ENCODE results near the gene COPB2.

Gene COPB2

DNA sequence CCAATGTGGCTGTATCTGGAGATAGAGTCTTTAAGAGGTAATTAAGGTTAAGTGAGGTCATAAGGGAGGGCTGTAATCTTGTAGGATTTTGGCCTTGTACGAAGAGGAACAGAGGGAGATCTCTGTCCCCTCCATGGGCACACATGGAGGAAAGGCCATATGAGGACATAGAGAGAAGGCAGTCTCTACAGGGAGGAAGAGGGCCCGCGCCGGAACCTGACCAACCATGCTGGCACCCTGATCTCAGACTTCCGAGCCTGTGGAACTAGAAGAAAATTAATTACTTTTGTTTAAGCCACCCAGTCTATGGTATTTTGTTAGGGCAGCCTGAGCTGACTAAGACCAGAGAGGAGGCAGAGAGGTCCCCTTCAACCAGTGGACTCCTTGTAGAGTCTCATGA is 63.3 kb downstream of the COPB2 start:
- no peak for DNase-seq

DNA sequence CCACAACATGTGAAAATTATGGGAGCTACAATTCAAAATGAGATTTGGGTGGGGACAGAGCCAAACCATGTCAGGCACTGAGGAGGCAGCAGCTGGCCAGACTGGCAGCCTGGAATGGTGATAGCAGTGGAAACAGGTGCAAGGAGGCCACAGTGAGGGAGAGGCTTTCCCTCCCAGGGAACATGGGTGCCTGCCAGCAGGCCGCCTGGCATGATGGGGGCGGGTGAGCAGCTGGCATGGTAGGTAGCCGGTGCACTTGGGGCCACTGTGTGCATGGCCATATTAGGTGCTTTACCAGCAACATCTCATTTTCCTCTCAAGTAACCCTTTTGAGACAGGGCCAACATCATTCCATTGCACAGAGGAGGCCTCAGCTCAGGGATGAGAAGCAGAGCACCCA is 63.9 kb downstream of the COPB2 start:
- DNase-seq = no peak

DNA sequence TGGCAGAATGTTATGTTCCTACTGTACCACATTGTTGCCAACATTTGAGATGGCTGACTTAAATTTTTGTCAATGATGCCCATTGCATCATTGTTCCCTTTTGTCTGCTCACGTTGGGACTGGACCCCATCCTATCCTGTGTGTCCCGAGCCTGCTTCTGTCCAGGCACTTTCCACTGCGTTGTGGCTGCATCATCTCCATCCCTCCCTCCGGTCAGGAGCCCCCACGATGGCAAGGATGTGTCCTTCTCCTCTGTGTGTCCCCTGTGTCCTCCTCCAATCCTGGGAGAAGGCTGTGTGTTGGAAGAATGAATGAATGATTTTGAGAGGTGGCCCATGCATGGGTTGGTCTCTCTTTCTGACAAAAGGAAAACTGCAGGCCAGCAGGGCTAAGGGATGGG is 65.0 kb downstream of the COPB2 start:
- DNase-seq = no peak

DNA sequence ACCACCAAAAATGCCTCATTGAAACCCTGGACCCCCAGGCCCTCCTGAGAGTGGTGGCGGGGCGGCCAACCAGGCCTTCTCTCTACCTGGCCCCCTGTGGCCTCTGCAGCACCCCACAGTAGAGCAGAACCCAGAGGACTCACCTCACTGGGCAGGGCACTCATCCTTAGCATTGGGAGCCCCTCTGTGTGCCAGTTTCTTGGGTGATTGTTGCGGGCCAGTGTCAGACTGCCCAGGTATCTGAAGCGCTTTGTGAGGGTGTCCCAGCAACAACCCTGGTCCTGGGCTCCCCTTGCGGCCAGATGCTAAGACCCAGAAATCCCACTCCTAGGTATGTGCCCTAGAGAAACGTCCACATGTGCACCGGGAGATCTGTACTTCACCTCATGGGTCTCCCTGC is 66.3 kb downstream of the COPB2 start:
- DNase-seq = no peak

DNA sequence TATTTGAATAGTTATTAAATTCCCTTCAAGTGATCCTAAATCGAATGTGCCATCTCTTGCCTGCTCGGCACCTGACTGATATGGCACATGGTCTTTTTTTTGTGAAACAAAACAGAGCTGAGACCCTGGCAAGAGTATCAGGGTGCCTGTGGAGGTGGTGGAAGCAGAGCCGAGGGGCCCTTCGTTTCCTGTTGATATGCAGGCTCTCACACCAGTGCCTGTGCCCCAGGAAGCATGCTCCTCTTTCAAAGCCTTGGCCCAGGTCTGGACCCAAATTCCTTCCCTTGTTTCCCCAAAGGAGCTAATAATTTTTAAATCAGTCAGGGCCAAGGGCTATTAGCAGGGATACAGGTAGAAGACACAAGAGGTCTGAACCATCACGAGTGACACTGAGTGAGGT is 67.1 kb downstream of the COPB2 start:
- DNase-seq = no peak

DNA sequence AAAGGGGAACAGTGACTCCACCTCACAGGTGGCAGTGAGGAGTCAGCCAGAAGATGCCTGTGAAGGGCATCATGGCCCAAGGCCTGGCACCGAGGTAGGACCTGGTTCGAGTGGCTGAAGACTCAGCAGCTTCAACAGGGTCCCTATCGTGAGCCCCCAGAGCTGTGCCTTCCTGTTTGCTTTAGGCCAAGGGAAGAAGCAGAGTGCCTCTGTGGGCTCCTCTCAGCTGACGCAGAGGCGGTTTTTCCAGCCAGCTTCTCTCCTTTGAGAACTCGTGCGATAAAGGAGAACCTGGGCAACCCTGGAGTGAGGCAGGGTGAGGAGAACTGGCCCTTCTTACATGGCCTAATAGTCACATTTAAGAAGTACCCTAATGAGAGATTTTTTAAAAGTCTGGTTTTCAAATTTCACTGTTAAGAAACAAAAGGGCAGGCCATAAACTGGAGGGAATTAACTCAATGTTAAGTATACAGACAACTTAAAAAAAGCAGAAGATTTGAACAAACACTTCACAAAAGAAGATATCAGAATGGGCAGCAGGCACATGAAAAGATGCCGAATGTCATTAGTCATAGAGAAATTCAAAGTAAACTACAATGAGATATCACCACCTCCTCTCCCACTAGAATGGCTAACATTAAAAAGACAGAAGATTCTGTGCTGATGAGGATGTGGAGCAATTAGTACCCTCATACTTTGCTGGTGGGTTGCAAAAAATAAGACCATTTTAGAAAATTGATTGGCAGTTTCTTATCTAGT is 68.7 kb downstream of the COPB2 start:
- DNase-seq = no peak

DNA sequence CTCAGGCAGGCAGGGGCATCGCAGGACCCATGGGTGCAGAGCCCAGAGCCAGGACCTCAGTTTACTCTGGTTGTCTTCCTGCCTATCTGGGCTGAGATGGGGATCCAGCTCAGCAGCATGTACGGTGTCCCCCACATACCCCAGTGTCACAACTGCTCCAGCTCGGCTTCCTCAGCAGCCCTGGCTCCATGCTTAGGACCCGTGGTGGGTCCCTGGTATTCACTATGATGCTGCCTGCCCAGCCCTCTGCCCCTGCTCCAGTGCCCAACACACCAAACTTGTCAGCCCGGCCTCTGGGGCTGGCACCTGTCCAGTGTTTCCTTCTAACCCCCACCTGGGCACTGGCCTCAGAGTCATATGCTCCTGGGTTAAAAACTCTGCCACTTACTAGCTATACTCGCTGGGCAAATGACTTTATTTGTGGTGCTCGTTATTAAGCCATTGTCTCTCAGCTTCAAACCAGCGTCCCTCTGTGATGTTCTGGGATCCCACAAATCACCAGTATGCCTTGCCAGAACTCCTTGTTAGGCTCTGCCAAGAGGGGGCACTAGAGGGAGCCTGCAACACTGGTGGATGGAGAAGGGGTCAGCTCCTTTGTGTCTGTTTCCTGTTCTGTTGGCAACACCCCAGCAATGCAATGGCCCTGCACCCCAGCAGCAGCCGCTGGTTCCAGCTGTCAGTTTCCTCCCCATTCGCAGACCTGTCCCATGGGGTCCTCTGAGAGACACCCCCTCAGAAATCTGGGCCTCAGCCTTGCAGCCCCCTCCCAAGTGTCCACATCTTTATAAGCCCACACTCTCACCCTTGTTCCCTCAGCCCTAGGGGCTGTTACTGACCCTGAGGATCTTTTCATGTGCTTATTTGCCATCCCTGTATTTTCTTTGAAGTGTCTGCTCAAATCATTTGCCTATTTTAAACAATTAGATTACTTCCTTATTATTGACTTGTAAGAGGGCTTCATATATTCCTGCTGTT is 69.7 kb downstream of the COPB2 start:
- DNase-seq = no peak

DNA sequence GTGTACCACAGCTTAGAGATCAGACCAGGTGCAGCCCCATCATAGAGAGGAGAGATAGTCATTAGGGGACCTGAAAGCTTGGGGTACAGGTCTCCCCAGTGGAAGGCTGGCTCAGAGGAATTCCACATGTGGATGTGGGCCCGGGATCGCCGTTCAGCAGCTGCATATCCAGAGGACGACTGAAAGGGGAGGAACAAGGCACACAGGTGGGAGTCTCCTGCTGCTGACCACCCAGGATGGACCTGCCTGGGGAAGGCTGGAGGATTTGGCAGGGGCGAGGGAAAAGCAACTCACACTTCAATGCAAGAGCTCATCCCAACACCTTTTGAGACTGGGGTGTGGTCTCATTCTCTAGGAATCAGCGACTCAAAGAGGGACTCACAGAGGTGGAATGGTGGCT is 70.6 kb downstream of the COPB2 start:
- no peak for DNase-seq

DNA sequence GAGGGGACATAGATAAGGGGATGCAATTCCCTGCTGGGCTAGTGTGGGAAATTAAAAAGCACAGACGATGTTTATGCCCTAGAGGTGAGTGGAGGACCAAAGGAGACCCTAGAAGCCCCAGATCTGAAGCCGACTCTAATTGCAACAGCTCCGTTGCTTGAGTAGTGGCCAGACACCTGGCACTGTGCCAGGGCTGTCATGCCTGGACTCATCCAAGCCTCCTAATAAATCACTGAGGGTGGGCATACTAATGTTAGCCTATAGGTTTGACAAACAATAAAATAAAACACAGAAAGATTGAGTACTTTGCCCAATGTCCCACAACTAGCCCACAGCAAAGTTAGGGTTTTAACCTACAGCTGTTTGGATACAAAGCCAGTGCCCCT is 71.0 kb downstream of the COPB2 start:
- DNase-seq = no peak

DNA sequence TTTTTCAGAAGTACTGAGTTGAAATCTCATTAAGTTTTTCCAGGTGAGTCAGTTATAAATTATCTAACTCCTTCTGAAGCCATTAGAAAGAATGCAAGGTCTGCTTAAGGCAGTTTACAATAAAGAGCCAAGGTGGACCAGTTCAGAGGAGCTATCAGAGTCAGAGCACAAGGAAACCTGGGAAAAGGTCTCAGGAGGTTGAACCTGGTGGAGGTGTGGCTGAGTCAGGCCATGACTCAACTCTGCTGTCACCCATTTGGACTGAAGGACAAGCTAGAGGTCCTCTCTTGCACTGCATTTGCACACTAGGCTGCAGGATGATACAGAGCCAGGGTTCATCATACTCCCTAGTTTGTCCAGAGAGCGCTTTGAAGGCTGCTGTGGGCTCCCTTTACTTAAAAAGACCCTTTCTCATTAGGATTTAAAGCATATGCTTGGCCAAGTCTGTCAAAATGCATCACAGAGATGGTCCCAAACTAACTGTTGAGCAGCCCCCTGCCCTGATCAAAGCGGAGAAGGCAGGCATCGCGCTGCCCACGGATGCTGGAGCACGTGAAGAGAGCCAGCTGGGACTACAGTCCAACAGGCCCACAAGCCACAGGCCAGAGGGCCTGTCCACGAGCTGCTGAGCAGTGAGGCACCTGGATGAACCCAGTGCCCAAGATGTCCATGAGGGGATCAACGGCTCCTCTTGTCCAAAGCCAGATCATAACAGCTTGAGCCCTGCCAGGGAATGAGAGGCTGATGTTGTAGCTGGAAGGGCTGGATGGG is 71.6 kb downstream of the COPB2 start:
- no peak for DNase-seq

DNA sequence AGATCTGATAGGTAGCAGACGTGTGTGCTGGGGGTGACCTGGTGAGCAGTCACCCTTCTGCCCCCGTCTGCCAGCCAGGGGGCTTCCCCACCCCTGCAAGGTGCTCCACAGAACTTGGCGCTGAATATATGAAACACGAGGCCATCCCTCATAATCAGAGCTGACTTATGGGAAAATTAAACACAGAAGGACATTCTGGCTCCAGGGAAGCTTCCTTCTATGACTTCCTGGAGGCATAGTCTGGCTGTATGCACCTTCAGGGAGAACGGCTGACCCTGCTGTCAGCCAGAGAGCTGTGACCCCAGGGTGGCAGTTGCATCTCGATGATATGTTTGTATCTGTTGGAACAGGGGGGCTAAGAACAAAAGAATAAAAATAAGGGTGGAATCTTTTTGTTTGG is 72.2 kb downstream of the COPB2 start:
- no peak for DNase-seq

DNA sequence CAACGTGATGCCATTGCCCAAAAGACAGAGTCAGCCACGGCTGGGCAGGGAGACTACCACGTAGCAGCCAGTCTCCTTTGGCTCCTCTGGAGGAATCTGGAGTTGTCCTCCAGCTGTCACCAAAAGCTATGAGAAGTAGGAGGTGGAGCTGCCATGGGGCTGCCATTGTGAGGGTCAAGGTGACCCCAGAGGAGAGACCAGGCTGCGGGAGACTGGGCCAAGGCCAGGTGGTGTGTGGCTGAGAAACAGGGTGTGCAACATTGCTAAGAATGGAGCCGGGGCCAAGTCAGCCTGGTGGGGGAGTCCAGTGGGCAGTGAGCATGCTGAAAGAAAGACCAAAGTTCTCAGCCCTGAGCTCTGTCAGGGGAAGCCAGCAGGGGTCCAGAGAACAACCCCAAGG is 75.5 kb downstream of the COPB2 start:
- DNase-seq = no peak

DNA sequence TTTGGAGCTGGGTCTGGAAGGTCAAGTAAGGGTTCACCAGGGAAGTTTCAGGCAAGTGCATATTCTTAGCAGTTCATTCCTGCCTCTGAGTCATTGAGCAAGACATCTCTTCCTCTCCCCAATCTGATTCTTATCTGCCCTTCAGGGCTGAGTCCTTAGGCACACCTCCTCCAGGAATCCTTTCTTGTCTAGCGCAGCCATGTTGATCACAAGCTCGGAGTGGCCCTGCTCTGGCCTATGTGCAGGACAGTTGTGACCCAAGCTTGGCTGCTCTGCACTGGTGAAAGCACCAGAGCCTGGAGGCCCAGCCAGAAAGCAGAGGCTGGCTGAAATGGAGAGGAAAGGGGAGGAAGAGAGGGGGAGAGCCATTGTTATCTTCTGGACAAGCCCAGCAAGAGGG is 76.5 kb downstream of the COPB2 start:
- DNase-seq = no peak

DNA sequence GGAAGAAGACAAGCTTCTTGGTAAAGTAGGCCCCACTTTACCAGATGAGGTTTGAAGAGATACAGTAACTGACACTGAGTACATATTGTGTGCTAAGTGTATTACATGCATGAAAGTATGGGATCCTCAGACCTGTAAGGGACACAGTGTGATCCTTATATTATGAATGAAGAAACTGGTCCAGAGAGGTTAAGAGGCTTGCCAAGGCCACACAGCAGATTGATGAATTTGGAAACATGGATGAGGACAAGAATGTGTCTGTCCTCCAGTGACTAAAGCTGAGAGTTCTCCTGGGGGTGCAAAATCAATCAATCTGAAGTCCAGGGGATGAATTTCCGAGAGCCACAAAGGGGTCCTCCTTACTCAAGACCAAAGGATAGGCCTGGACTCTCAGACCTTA is 77.0 kb downstream of the COPB2 start:
- DNase-seq = no peak

DNA sequence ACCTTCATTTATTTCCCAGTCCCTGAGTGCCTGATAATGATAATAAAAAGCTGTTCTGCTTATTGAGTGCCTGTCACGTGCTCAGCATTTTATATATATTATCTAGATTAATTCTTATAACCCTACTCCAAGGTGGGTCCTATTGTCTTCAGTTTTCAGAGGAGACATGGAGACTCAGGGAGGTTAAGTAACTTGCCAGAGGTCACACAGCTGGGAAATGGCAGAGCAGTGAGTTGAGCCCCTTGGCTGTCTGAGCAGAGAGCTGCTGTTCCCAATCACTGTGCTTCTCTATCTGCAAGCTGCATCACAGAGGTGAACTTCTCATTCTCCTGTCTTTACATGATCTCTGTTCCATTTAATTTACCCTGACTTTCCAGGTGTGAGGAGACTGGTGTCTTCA is 77.9 kb downstream of the COPB2 start:
- DNase-seq = no peak

DNA sequence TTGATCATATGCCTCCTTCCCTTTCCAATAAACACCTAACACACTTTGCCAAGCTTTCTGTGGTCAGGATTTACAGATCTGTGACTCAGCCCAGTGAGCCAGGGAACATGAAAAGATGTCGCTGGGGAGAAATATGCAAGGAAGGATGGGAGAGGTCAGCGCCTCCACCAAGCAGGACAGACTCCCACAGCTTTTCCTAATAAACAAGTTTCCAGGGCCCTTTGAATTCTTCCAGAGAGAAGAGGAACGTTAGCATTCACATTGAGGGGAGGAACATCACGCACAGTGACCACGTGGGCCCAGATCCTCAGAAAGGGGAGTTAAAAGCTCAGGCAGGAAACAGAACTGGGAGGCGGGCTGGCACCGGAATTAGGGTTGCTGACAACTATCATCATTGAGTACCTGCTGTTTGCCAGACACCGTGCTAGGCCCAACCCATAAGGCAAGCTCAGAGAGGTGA is 78.9 kb downstream of the COPB2 start:
- DNase-seq = no peak

DNA sequence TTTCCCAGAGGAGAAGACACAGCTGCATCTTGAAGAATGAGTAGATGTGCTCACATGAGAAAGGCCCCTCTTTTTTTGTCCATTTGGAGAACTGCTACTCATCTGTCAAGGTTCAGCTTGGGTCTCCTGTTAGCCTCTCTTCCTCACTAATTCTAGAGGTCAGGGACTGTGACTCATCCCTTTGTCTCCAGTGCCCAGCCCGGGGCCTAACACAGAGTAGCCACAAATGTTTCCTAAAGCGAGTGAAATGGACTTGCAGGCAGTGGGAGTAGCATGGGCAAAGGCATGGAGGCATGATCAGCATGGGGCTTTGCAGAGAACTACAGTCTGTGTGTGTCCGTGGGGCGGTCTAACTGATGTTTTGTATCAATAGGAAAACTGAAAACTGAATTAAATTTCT is 79.6 kb downstream of the COPB2 start:
- no peak for DNase-seq

DNA sequence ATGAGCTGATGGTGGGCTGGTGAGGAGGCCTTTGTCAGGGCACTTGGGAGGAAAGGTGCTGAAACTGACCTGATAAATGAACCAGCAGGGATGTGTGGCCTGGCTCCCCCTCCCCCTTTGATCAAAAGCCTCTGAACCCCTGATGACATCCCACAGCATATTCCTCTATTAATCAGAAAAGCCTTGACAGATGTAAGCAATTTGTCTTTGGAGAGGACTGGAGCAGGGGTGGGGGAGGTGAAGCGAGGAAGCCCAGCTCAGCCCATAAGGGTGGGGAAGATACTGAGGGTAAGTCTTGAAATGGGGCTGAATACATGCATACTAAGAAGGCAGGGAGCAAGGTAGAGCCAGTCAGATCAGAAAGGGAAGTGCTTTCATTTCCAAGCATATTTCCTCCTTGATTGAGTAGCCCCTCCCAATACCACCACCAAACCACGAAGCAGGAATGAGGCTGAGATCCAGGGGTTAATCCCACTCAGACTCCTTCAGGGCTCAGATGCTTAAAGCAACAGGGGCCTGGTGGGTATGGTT is 80.3 kb downstream of the COPB2 start:
- DNase-seq = no peak

DNA sequence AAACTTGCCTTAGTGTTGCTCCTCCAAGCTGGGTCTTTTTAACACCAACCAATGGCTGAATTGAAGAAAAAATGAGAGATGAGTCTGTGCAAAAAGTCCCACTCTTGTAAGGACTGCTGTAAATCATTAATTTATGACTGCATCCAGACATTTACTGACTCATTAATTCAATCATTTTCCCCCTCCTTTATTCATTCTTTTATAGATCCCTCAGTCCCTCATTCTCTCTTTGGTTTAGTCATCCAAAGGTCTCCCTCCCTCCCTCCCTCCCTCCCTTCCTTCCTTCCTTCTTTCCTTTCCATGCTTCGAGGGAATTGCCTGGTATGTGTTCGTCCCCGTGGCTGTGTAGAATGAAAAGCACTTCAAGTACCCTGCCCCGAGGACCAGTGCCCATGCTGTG is 80.9 kb downstream of the COPB2 start:
- DNase-seq = no peak

DNA sequence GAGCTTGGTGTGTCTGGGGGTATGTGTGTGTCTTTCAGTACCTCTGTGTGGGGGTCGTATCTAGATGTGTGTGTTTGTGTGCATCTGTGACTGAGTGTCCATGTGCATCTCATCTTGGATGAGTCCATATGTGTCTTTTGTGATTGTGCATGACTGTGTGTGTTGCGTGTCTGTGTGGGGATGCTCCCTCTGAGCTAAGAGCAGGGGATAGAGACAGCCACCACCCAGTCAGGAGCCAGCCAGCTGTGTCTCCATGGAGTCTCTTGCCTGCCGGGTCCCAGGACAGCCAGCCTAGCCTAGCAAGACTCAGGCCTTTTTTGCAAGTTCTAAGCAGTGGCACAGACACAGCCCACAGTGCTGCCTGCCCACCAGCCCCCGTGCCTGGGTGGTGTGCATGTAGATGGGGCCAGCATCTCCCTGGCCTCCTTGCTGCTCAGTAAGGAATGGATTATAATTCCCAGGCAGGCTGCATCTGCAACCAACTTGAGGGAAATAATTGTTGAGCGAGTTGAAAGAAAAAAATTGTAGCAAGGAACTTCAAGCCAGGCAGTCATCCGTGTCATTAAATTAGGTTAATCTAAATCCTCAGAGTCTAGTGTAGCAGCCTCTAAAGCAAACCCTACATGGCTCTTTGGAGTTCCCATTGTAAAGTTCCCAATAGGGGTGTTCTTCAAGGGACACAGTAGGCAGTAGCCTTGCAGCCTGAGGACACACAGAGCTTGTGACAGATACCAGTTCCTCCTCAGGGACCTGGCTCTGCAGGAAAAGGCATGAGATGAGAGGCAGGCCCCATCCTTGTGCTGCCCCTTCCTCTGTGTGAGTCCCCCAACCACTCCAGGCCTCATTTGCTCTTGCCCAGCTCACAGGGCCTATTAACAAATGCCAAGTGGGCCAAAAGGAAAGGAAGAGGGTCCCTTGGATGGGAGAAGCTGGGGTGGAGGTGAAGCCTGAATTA is 81.6 kb downstream of the COPB2 start:
- DNase-seq = no peak

Measured in CD4-positive, alpha-beta T cell treated with Interleukin-10 for 1 hour (primary cell).